Activated effector memory CD4-positive, alpha-beta T cell treated with anti-CD3 and anti-CD28 coated beads, Interleukin-2, amount 50 U/mL, for 16 hours (primary cell): ENCODE data around the gene CTSK.

Experiments used
- DNase-seq: peaks from one replicate; pipeline ENCODE4 v3.0.0-alpha.2; 2020

The CTSK gene

DNA sequence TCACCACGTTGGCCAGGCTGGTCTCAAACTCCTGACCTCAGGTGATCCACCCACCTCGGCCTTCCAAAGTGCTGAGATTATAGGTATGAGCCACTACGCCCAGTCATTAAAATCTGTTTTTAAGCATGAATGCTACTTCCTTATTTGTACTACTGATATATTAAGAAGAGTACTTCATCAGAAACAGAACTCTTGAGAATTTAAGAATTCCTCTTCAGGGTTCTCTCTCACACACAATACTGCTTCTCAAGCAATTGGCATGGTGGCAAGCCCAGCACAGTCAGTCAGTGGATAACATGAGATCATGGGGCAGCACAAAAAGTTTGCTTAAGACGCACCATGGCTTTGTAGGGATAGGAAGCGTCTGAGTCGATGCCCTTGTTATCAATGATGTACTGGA, 56.6 kb downstream of the CTSK start:
- DNase-seq: no peak

DNA sequence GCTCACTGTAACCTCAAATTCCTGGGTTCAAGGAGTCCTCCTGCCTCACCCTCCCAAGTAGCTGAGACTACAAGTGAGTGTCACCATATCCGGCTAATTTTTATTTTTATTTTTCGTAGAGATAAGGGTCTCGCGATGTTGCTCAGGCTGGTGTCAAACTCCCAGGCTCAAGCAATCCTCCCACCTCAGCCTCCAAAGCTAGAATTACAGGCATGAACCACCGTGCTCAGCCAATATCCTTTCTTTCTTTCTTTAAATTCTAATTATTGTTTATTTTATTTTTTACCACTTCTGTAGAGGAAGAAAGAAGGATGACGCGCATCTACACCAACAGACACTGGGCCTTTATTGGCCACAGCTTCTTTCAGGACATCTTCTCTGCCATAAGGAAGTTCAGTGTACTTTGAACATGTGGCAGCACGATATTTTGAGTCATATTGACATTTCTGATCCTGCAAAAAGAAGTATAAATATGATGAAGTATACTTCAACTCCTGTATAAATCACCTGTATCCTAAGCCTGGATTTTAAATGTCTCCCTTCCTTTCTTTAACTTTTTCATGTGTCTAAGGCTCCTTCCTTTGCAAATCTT, 58.2 kb downstream of the CTSK start:
- no peak for DNase-seq

DNA sequence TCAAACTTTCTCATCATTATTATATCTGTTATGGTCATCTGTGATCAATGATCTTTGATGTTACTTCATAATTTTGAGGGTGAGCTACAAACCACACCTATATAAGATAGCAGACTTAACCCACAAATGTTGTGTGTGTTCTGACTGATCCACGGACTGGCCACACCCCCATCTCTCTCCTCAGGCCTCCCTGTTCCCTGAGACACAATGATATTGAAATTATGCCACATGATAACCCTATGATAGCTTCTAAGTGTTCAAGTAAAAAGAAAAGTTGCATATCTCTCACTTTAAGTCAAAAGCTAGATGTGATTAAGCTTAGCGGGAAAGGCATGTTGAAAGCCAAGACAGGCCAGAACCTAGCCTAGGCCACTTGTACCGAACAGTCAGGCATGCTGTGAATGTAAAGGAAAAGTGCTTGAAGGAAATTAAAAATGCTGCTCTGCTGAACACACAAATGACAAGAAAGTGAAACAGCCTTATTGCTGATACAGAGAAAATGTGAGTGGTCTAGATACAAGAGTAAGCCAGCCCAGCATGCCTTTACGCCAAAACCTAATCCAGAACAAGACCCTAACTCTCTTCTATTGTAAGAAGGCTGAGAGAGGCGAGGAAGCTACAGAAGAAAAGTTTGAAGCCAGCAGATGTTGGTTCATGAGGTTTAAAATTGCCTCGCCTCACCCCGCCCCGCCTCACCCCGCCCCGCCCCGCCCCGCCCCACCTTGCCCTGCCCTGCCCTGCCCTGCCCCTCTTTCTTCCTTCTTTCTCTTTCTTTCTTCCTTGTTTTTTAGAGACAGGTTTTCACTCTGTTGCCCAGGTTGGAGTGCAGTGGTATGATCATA, 59.0 kb downstream of the CTSK start:
- no peak for DNase-seq
